HG03135 (cell line): ENCODE measurements around the gene C1QC.

ENCODE experiments used
- ATAC-seq: cut with Tn5 transposase; IDR thresholded peaks from one replicate; pipeline ENCODE4 v1.9.1; 2021; ENCODE audit warnings: mild to moderate bottlenecking, moderate library complexity; ENCODE audit not compliant: unreplicated experiment

Gene C1QC

GRCh38 chr1:22618056-22618455 lies 25.4 kb upstream of the C1QC start:
- ATAC-seq, result no peak

DNA sequence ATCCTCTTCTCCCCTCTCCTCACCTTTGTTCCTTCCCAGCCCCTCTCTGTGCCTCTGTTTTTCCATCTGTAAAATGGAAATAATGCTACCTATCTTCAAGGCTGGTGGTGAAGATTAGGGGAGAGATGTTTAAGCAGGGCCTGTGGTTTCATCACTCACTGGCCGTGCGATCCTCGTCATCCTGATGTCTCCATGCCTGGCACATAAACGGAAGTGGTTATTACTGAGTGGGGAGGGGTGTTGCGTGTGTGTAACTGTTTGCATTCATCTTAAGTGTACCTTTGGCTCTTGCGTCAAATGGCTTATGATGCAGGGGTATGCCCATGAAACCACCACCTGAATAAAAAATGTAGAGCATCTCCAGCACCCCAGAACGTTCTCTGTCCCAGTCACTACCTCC lies 24.2 kb upstream of the C1QC start:
- ATAC-seq, result no peak

GRCh38 chr1:22619798-22620197 lies 23.6 kb upstream of the C1QC start:
- no peak for ATAC-seq

DNA sequence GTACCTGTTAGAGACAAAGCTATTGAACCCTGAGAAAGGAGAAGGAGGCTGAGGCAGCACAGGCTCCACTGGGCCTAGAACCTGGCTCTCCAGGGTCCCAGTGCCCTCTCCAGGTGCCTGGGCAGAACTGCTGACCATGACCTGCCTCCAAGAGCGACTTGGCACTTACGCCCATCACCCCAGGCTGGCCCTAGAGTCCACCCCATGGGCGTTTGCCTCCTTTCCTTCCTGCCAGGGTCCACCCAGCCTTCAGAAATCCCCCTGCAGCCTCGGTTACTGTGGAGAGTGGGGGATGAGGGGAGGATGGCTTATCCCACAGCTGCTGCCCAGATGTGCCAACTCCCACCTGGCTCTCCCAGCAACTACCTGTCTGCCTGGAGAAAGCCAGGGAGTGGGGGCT lies 21.7 kb upstream of the C1QC start:
- no peak for ATAC-seq

DNA sequence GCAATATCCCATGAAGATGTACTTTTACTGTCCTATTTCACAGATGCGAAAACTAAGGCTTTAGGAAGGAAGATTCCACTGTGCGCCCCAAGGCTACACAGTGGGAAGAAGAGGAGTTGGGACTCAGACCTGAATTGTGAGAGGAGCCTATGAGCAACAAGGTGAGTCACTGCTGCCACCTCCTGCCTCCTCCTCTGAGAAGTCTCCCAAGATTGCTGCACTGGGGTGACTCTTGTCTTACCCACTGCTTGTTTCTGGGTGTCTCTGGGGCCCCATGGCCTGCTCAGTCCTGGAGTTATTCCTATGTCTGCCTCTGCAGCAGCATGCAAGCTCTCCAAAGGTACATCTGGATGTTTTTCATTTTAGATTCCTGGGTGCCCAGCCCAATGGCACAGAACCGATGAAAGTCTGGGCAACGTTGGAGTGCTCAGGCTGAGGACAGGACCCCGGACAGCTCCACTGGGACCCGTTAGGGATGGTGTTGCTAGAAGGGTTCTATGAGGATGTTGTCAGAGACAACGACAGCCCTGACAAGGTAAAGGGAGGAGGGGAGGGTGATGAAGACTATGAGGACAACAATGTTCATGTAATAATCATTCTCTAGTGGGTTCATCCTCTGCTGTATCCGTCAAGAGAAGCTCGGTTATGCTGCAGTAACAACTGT lies 18.0 kb upstream of the C1QC start:
- ATAC-seq, result no peak

- ATAC-seq, result no peak
Observed at GRCh38 chr1:22626237-22627157, 16.9 kb upstream of the C1QC start.

- no peak for ATAC-seq
Observed at GRCh38 chr1:22627331-22627730, 16.1 kb upstream of the C1QC start.

DNA sequence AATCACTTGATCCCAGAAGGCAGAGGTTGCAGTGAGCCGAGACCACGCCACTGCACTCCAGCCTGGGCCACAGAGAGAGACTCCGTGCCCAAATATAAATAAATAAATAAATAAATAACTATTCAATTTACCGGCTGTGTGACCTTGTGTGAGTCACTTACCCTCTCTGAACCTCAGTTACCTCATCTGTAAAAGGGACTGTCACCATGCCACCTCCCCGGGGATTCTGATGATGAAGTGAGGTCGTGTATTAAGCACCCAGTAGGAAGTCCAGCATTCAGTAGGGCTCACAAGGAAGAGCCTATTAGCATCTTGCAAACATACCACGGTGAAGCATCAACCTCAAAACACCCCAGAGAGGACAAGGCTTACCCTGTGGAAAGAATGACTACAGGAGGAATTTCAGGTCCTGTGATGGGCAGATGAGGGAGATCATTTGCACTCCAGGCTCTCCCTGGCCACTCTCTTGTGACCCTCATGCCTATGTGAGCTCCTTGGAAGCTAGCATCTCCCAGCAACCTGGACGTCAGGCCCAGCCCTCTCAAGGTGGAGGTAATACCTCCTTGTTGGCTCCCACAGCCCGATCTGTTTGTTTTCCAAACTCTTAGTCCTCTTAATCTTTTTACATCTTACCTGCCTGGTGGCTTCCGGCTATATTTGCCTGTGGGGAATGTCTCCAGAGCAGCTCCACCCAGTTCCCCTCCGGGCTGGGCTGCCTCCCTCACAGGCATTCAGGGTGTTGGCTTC lies 14.6 kb upstream of the C1QC start:
- no peak for ATAC-seq

DNA sequence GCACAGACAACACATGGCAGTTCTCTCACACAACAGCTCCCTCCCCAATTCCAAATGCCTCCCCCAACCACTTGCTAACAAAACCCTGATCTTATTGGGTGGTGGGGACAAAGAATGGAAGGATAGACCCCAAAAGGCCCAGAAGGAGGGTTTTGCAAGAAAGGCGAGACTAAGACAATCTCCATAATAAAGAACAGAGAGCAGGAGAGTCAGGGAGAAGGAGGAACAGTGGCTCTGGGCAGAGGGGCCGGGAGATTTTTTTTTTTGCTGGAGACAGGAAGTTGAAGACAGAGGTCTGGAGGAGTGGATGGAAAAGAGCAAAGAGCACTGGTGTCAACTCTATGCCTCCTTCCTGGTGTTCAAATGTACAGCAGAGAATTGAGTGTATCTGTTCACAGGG lies 13.5 kb upstream of the C1QC start:
- no peak for ATAC-seq

GRCh38 chr1:22633697-22634463 lies 9.6 kb upstream of the C1QC start:
- no peak for ATAC-seq

- no peak for ATAC-seq
Observed at GRCh38 chr1:22635436-22635835, 8.0 kb upstream of the C1QC start.

GRCh38 chr1:22636353-22636752 lies 7.1 kb upstream of the C1QC start, which contains the start of gene C1QA:
Gene C1QA (plus strand): TSS chr1:22636628. CDS start chr1:22637617, 989 bp downstream.
- ATAC-seq, result no peak

DNA sequence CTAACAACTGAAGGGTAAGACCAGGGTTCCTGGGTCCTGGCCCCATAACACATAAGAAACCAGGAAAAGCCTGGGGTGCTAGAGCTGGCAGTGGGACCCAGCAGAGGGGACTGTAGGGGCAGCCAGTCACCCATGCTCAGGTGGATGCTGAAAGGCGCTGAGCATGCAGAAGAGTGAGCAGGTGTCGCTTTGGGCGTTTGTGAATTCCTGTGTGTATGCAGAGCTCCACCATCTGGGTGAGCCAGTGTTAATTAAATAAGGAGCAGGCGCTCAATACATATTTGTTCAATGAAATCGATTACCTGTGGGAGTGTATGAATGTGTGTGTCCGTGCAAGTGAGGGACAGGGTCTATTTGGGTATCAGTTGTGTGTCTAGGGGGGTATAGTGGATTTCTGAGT lies 6.5 kb upstream of the C1QC start:
- no peak for ATAC-seq

- ATAC-seq, result no peak
Observed at GRCh38 chr1:22637907-22638445, 5.5 kb upstream of the C1QC start.

DNA sequence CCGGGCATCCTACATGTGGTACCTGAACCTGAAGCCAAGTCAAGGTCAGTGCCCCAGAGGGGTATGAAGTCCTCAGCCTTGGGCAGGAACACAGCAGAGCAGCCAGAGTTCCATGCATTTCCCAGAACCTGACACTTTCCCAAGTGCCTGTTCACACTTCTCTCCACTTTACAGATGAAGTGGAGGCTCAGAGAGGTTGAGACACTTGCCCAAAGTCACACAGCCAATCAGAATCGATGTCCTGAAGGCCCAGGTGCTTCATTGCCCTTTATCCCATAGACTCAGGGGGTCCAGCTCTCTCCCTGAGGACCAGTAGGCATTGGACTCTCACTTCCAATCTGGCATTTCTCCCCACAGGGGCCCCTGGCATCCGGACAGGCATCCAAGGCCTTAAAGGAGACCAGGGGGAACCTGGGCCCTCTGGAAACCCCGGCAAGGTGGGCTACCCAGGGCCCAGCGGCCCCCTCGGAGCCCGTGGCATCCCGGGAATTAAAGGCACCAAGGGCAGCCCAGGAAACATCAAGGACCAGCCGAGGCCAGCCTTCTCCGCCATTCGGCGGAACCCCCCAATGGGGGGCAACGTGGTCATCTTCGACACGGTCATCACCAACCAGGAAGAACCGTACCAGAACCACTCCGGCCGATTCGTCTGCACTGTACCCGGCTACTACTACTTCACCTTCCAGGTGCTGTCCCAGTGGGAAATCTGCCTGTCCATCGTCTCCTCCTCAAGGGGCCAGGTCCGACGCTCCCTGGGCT lies 4.8 kb upstream of the C1QC start:
- ATAC-seq, result no peak

GRCh38 chr1:22639286-22639685 lies 4.1 kb upstream of the C1QC start:
- ATAC-seq, result no peak

GRCh38 chr1:22641247-22641646 lies 2.2 kb upstream of the C1QC start:
- ATAC-seq, result no peak

DNA sequence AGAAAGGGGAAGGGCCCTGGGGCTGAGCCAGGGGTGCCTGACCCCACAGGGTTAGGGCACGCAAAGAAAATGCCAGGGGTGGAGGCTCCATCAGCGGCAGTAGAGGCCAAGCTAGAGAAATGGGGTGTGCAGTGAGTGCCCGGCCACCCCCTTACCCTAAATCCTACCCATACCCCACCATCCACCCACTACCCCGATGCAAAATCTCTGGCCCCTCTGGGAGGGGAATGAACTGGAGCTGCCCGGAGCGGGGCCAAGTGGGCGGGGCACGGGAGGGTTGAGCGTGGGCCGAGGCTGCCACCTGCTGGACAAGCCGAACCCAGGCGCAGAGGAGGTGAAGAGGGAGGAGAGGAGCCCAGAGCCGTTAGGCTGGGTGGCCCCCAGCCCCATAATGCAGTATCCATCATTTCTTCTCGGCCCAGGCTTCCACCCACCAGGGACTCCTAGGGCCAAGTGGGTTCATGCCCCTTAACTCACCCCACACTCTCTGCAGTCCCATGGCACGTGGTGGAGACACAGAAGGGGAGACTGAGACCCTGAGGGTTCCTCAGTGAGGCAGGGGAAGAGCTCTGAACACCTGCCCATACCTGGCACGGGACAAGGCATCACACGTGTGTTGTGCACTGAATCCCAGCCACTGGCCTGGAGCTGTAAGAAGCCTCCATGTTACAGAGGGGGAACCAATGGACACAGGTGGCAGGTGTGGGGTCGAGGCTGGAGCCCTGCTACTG lies 1.4 kb upstream of the C1QC start:
- ATAC-seq, result no peak

GRCh38 chr1:22643928-22644327 lies 495 bp downstream of the C1QC start:
- no peak for ATAC-seq
